Measurements from ENCODE around the gene CD52. TPM values are rescaled to one million over a fixed set of nuclear protein-coding genes. Genes with fewer than 3 reads are reported as not detected.

CD52 gene
- polyA plus RNA-seq, 1 donor (not counting 4 experiments of a cell fraction or from before 2014, with no cell fraction given), result 0.22 TPM

DNA sequence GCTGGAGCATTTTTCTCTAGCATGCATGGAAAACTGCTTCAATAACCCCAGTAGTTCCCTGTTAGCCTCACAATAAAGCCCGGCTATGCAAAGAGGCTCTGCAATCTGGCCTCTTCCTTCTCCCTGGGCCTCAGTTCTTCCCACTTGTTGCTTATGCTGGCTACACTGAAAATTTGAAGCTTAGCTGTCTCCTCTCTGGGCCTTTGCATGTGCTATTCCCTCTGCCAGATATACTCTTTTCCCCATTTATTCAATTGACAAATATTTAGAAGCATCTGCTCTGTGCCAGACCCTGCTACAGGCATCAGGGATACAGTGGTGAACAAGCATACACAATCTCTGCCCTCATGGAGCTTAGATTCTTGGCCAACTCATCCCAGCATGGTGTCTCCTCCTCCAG, 20.9 kb downstream of the CD52 start:
- FAIRE-seq (no peak), DNase-seq (ENCODE audit: low read depth, low spot score) (no peak)

GRCh38 chr1:26340047-26340481, 22.3 kb downstream of the CD52 start:
- Histone ChIP-seq H3K27me3 (ENCODE audit: control insufficient read depth, extremely low read depth, insufficient read depth, low read length) (no peaks in the 10 kb centered on the region), H3K9me1 (ENCODE audit: control insufficient read depth, extremely low read depth, insufficient read depth, low read length) (no peaks in the 10 kb centered on the region), H3K4me1 (ENCODE audit: control insufficient read depth, extremely low read depth, insufficient read depth, low read length) (peaks cover 18% of the 10 kb centered on the region), H3K79me2 (ENCODE audit: control insufficient read depth, insufficient read depth, low read length) (no peaks in the 10 kb centered on the region), H3K9me3 (ENCODE audit: control insufficient read depth, low read depth, low read length) (no peaks in the 10 kb centered on the region), H3K9ac (ENCODE audit: control insufficient read depth, extremely low read depth, insufficient read depth, low read length) (no peak overlapping the region), H3K4me2 (ENCODE audit: control insufficient read depth, extremely low read depth, insufficient read depth, low read depth, low read length) (no peak overlapping the region), H3K4me3 (ENCODE audit: control insufficient read depth in 2 of 3, extremely low read depth in 1 of 3, insufficient read depth in 2 of 3, low read depth in 1 of 3, low read length in 3 of 3) (no peak overlapping the region), H3K27ac (ENCODE audit: control insufficient read depth, insufficient read depth, low read length) (no peak overlapping the region), H4K20me1 (ENCODE audit: control insufficient read depth, extremely low read depth, insufficient read depth, low read length) (no peaks in the 10 kb centered on the region), H3K36me3 (ENCODE audit: control insufficient read depth in 2 of 2, extremely low read depth in 1 of 2, insufficient read depth in 2 of 2, low read length in 2 of 2) (peaks cover 0 to 11% of the 10 kb centered on the region in 2 experiments), H2AFZ (ENCODE audit: control insufficient read depth, low read length) (no peak overlapping the region)
- FAIRE-seq, result peak; percentile 87
- DNase-seq (ENCODE audit: low read depth, low spot score), result no peak
- dilution Hi-C loops (cut with MboI; ENCODE audit: extremely low pct_ligation_motif_present, low sequenced_read_pairs), result no loop called here
- TF ChIP-seq, protein P1, sequence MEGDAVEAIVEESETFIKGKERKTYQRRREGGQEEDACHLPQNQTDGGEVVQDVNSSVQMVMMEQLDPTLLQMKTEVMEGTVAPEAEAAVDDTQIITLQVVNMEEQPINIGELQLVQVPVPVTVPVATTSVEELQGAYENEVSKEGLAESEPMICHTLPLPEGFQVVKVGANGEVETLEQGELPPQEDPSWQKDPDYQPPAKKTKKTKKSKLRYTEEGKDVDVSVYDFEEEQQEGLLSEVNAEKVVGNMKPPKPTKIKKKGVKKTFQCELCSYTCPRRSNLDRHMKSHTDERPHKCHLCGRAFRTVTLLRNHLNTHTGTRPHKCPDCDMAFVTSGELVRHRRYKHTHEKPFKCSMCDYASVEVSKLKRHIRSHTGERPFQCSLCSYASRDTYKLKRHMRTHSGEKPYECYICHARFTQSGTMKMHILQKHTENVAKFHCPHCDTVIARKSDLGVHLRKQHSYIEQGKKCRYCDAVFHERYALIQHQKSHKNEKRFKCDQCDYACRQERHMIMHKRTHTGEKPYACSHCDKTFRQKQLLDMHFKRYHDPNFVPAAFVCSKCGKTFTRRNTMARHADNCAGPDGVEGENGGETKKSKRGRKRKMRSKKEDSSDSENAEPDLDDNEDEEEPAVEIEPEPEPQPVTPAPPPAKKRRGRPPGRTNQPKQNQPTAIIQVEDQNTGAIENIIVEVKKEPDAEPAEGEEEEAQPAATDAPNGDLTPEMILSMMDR (optimal IDR thresholded peaks at IDR 0.05 in 1 of 3, IDR thresholded peaks at IDR 0.05 in 1 of 3, conservative IDR thresholded peaks at IDR 0.05 in 1 of 3; ENCODE audit: extremely low read depth in 1 of 3, insufficient read depth in 2 of 3, low read length in 3 of 3), result no peak
- TF ChIP-seq EZH2 (IDR thresholded peaks at IDR 0.05; ENCODE audit: low read length), result no peak

More for the DNA sequence above, 20.9 kb downstream of the CD52 start:
- peaks cover 0 to 7% of the 10 kb centered on the region in 2 experiments for H3K36me3 ChIP-seq (ENCODE audit: control insufficient read depth in 2 of 2, extremely low read depth in 1 of 2, insufficient read depth in 2 of 2, low read length in 2 of 2)
- no peaks in the 10 kb centered on the region for H3K27me3 ChIP-seq (ENCODE audit: control insufficient read depth, extremely low read depth, insufficient read depth, low read length)
- no peaks in the 10 kb centered on the region for H3K79me2 ChIP-seq (ENCODE audit: control insufficient read depth, insufficient read depth, low read length)
- H3K27ac ChIP-seq (ENCODE audit: control insufficient read depth, insufficient read depth, low read length), result no peak overlapping the region
- no peak overlapping the region for H3K9ac ChIP-seq (ENCODE audit: control insufficient read depth, extremely low read depth, insufficient read depth, low read length)
- TF ChIP-seq, protein P1 (optimal IDR thresholded peaks at IDR 0.05 in 1 of 3, IDR thresholded peaks at IDR 0.05 in 1 of 3, conservative IDR thresholded peaks at IDR 0.05 in 1 of 3; ENCODE audit: extremely low read depth in 1 of 3, insufficient read depth in 2 of 3, low read length in 3 of 3), result no peak
- TF ChIP-seq EZH2 (IDR thresholded peaks at IDR 0.05; ENCODE audit: low read length), result no peak
- H3K4me1 ChIP-seq (ENCODE audit: control insufficient read depth, extremely low read depth, insufficient read depth, low read length), result peaks cover 18% of the 10 kb centered on the region
- H3K4me2 ChIP-seq (ENCODE audit: control insufficient read depth, extremely low read depth, insufficient read depth, low read depth, low read length), result no peak overlapping the region
- H3K4me3 ChIP-seq (ENCODE audit: control insufficient read depth in 2 of 3, extremely low read depth in 1 of 3, insufficient read depth in 2 of 3, low read depth in 1 of 3, low read length in 3 of 3), result no peak overlapping the region
- H2AFZ ChIP-seq (ENCODE audit: control insufficient read depth, low read length), result no peak overlapping the region
- no peaks in the 10 kb centered on the region for H3K9me3 ChIP-seq (ENCODE audit: control insufficient read depth, low read depth, low read length)
- no peaks in the 10 kb centered on the region for H4K20me1 ChIP-seq (ENCODE audit: control insufficient read depth, extremely low read depth, insufficient read depth, low read length)
- H3K9me1 ChIP-seq (ENCODE audit: control insufficient read depth, extremely low read depth, insufficient read depth, low read length), result no peaks in the 10 kb centered on the region
- dilution Hi-C loops (cut with MboI; ENCODE audit: extremely low pct_ligation_motif_present, low sequenced_read_pairs), result no loop called here
